HEK293 (cell line): ENCODE results near the gene KDM6A.

Source experiments
- CTCF ChIA-PET: fragments of 350-600 bp; formaldehyde crosslinking; extraction: SDS; loops from one replicate; lab custom pipeline; 2021; ENCODE audit warnings: antibody characterized with exemption; lab: Yijun Ruan, JAX
- POLR2A ChIA-PET: fragments of 300-600 bp; formaldehyde crosslinking; extraction: SDS; loops from one replicate; lab custom pipeline; 2020; ENCODE audit warnings: antibody characterized with exemption, inconsistent platforms; lab: Yijun Ruan, JAX
- H3K27ac ChIP-seq: fragments of 200-500 bp; sonication (Bioruptor generic); 2 replicates; pipeline ENCODE4 v1.5.1; 2014; ENCODE audit warnings: low read depth, low read length, control low read depth, inconsistent platforms; ENCODE audit errors: extremely low read depth
- H3K36me3 ChIP-seq, 2 experiments: fragments of 200-500 bp in 1 of 2; sonication (Bioruptor generic) in 1 of 2; 1 replicate in 1 of 2; 2 replicates in 1 of 2; pipeline ENCODE4 v1.5.1; 2014 to 2017; ENCODE audit warnings: inconsistent platforms in 2 of 2, low read length in 2 of 2; ENCODE audit not compliant: control insufficient read depth in 2 of 2, insufficient read depth in 1 of 2
- H3K4me1 ChIP-seq: fragments of 200-500 bp; sonication (Bioruptor generic); 2 replicates; pipeline ENCODE4 v1.5.1; 2014; ENCODE audit warnings: mild to moderate bottlenecking, low read length, inconsistent platforms; ENCODE audit not compliant: control insufficient read depth, insufficient read depth
- H3K4me3 ChIP-seq: 2 replicates; pipeline ENCODE4 v1.5.1; 2011; ENCODE audit warnings: low read depth, mild to moderate bottlenecking, control low read depth, low read length, moderate library complexity
- H3K9me3 ChIP-seq: fragments of 200-500 bp; sonication (Bioruptor generic); 2 replicates; pipeline ENCODE4 v1.5.1; 2014; ENCODE audit warnings: low read depth, low read length, inconsistent platforms; ENCODE audit not compliant: control insufficient read depth, insufficient read depth
- GLIS1 ChIP-seq: fragments of 450-650 bp; formaldehyde crosslinking; IDR thresholded peaks from 2 replicates; pipeline ENCODE4 v1.5.1; 2016; ENCODE audit warnings: missing biosample characterization, missing genetic modification characterization
- HOXC10 ChIP-seq: sonication (generic); formaldehyde crosslinking; IDR thresholded peaks from 2 replicates; pipeline ENCODE4 v1.8.1; 2023; ENCODE audit warnings: mild to moderate bottlenecking, missing genetic modification reagents
- MEIS1 ChIP-seq: sonication (generic); formaldehyde crosslinking; IDR thresholded peaks from 2 replicates; pipeline ENCODE4 v1.8.1; 2022; ENCODE audit warnings: missing genetic modification reagents, mild to moderate bottlenecking, borderline replicate concordance
- REPIN1 ChIP-seq: fragments of 450-650 bp; formaldehyde crosslinking; IDR thresholded peaks from 2 replicates; pipeline ENCODE4 v1.5.1; 2017; ENCODE audit warnings: missing biosample characterization, missing genetic modification characterization, low read depth
- ZFP3 ChIP-seq: fragments of 450-650 bp; formaldehyde crosslinking; IDR thresholded peaks from 2 replicates; pipeline ENCODE4 v1.5.1; 2016; ENCODE audit warnings: low read depth, missing biosample characterization, missing genetic modification characterization
- ZNF10 ChIP-seq: fragments of 450-650 bp; formaldehyde crosslinking; IDR thresholded peaks from 2 replicates; pipeline ENCODE4 v1.5.1; 2017; ENCODE audit warnings: missing biosample characterization, missing genetic modification characterization
- ZNF121 ChIP-seq: fragments of 450-650 bp; formaldehyde crosslinking; IDR thresholded peaks from 2 replicates; pipeline ENCODE4 v1.5.1; 2016; ENCODE audit warnings: missing biosample characterization, missing genetic modification characterization
- ZNF175 ChIP-seq: fragments of 450-650 bp; formaldehyde crosslinking; IDR thresholded peaks from 2 replicates; pipeline ENCODE4 v1.5.1; 2016; ENCODE audit warnings: missing biosample characterization, missing genetic modification characterization
- ZNF19 ChIP-seq: fragments of 450-650 bp; formaldehyde crosslinking; IDR thresholded peaks from 2 replicates; pipeline ENCODE4; 2016; ENCODE audit warnings: missing biosample characterization, missing genetic modification characterization, low read depth
- ZNF202 ChIP-seq: fragments of 450-650 bp; formaldehyde crosslinking; IDR thresholded peaks from 2 replicates; pipeline ENCODE4 v1.5.1; 2016; ENCODE audit warnings: missing biosample characterization, missing genetic modification characterization, borderline replicate concordance
- ZNF223 ChIP-seq: fragments of 450-650 bp; formaldehyde crosslinking; IDR thresholded peaks from 2 replicates; pipeline ENCODE4 v1.5.1; 2016; ENCODE audit warnings: missing biosample characterization, missing genetic modification characterization
- ZNF24 ChIP-seq: fragments of 450-650 bp; formaldehyde crosslinking; IDR thresholded peaks from 2 replicates; pipeline ENCODE4 v1.5.1; 2016; ENCODE audit warnings: missing biosample characterization, missing genetic modification characterization
- ZNF335 ChIP-seq: fragments of 450-650 bp; formaldehyde crosslinking; conservative IDR thresholded peaks from 2 replicates; pipeline ENCODE4 v1.5.1; 2016; ENCODE audit warnings: missing biosample characterization, missing genetic modification characterization
- ZNF362 ChIP-seq: fragments of 450-650 bp; formaldehyde crosslinking; IDR thresholded peaks from 2 replicates; pipeline ENCODE4 v1.5.1; 2016; ENCODE audit warnings: missing biosample characterization, missing genetic modification characterization
- ZNF610 ChIP-seq: fragments of 450-650 bp; formaldehyde crosslinking; IDR thresholded peaks from 2 replicates; pipeline ENCODE4 v1.5.1; 2016; ENCODE audit warnings: missing biosample characterization, missing genetic modification characterization, borderline replicate concordance
- ZNF629 ChIP-seq: fragments of 450-650 bp; formaldehyde crosslinking; IDR thresholded peaks from 2 replicates; pipeline ENCODE4 v1.5.1; 2017; ENCODE audit warnings: missing biosample characterization, missing genetic modification characterization
- ZNF660 ChIP-seq: fragments of 450-650 bp; IDR thresholded peaks from 2 replicates; pipeline ENCODE4 v1.5.1; 2018; ENCODE audit warnings: missing biosample characterization, mild to moderate bottlenecking, missing genetic modification characterization
- ZNF830 ChIP-seq: fragments of 450-650 bp; IDR thresholded peaks from 2 replicates; pipeline ENCODE4 v1.5.0; 2018; ENCODE audit warnings: missing biosample characterization, missing genetic modification characterization, low read depth, mild to moderate bottlenecking, moderate library complexity
- ZNF843 ChIP-seq: fragments of 450-650 bp; formaldehyde crosslinking; IDR thresholded peaks from 2 replicates; pipeline ENCODE4 v1.5.1; 2016; ENCODE audit warnings: missing biosample characterization, missing genetic modification characterization
- ZSCAN16 ChIP-seq: fragments of 450-650 bp; formaldehyde crosslinking; IDR thresholded peaks from 2 replicates; pipeline ENCODE4 v1.5.1; 2016; ENCODE audit warnings: missing biosample characterization, missing genetic modification characterization
- ZSCAN23 ChIP-seq: fragments of 450-650 bp; formaldehyde crosslinking; IDR thresholded peaks from 2 replicates; pipeline ENCODE4 v1.5.1; 2016; ENCODE audit warnings: missing biosample characterization, missing genetic modification characterization
- ZSCAN30 ChIP-seq: fragments of 450-650 bp; IDR thresholded peaks from 2 replicates; pipeline ENCODE4 v1.5.1; 2018; ENCODE audit warnings: missing biosample characterization, mild to moderate bottlenecking, missing genetic modification characterization, moderate library complexity
- ZSCAN5A ChIP-seq: fragments of 450-650 bp; formaldehyde crosslinking; IDR thresholded peaks from 2 replicates; pipeline ENCODE4 v1.5.1; 2016; ENCODE audit warnings: missing biosample characterization, missing genetic modification characterization
- TF ChIP-seq, protein P1 (sequence below): fragments of 450-650 bp; formaldehyde crosslinking; IDR thresholded peaks from 2 replicates; pipeline ENCODE4 v1.5.1; 2016; ENCODE audit warnings: missing biosample characterization, missing genetic modification characterization
- TF ChIP-seq, protein P2 (sequence below): fragments of 450-650 bp; formaldehyde crosslinking; IDR thresholded peaks from 2 replicates; pipeline ENCODE4 v1.5.1; 2016; ENCODE audit warnings: missing biosample characterization, missing genetic modification characterization
- TF ChIP-seq, protein P3 (sequence below): fragments of 450-650 bp; formaldehyde crosslinking; IDR thresholded peaks from 2 replicates; pipeline ENCODE4 v1.5.1; 2016; ENCODE audit warnings: missing biosample characterization, missing genetic modification characterization
- TF ChIP-seq, protein P4 (sequence below): fragments of 450-650 bp; IDR thresholded peaks from 2 replicates; pipeline ENCODE4 v1.5.1; 2018; ENCODE audit warnings: missing biosample characterization, mild to moderate bottlenecking, missing genetic modification characterization

KDM6A gene

DNA sequence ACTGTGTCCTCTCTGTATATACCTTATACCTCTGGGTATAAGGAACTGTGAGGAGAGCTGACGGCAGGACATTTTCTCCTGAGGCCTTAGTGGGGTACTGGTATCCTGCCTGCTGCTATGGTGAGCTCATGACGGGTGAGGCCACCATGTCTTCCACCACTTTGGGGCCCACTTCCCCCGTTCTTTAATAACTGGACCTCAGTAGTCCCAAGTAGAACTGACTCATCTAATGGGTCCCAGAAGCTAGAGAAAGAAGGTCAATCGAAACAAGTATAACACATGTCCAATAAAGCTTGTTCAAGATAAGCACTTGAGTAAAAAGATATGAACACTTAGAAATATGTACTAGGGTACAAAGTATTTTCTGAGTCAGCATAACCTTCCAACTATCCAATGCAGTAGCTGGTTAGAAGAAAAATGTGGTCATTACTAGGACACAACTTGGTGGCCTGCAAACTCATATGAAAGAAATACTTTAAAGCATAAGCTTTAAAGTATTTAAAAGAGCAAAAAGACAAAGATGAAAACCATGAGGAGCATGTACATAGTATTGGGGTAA, 256.0 kb downstream of the KDM6A start:
- Histone ChIP-seq H3K4me3 (no peak overlapping the region), H3K36me3 (no peaks in the 10 kb centered on the region), H3K27ac (no peak overlapping the region), H3K4me1 (no peaks in the 10 kb centered on the region), H3K9me3 (peaks cover 2% of the 10 kb centered on the region; the same call in 1 of the 2 replicates)
- POLR2A ChIA-PET, result no interaction called here
- CTCF ChIA-PET, result interaction anchor here (0.8 to 1.6 kb wide), 3 partner anchors 11 to 59 kb away, joined by 3 to 10 read pairs (median 4); no protein-coding TSS in a partner anchor
- no peak for TF ChIP-seq ZNF629 (tag by site-specific recombination)
- no peak for TF ChIP-seq ZNF202 (tag by site-specific recombination)
- no peak for TF ChIP-seq ZNF335 (tag by site-specific recombination)
- TF ChIP-seq ZFP3 (tag by site-specific recombination), result no peak
- no peak for TF ChIP-seq MEIS1 (CRISPR knock-in tag)
- no peak for TF ChIP-seq ZNF362 (tag by site-specific recombination)
- no peak for TF ChIP-seq HOXC10 (CRISPR knock-in tag)
- TF ChIP-seq ZNF10, result no peak
- no peak for TF ChIP-seq GLIS1 (tag by site-specific recombination)
- TF ChIP-seq, protein P1, sequence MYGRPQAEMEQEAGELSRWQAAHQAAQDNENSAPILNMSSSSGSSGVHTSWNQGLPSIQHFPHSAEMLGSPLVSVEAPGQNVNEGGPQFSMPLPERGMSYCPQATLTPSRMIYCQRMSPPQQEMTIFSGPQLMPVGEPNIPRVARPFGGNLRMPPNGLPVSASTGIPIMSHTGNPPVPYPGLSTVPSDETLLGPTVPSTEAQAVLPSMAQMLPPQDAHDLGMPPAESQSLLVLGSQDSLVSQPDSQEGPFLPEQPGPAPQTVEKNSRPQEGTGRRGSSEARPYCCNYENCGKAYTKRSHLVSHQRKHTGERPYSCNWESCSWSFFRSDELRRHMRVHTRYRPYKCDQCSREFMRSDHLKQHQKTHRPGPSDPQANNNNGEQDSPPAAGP, result no peak
- TF ChIP-seq ZNF660 (tag by site-specific recombination), result no peak
- no peak for TF ChIP-seq ZNF610 (tag by site-specific recombination)
- no peak for TF ChIP-seq ZNF121 (tag by site-specific recombination)
- TF ChIP-seq, protein P2, sequence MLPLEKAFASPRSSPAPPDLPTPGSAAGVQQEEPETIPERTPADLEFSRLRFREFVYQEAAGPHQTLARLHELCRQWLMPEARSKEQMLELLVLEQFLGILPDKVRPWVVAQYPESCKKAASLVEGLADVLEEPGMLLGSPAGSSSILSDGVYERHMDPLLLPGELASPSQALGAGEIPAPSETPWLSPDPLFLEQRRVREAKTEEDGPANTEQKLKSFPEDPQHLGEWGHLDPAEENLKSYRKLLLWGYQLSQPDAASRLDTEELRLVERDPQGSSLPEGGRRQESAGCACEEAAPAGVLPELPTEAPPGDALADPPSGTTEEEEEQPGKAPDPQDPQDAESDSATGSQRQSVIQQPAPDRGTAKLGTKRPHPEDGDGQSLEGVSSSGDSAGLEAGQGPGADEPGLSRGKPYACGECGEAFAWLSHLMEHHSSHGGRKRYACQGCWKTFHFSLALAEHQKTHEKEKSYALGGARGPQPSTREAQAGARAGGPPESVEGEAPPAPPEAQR (tag by site-specific recombination), result no peak

DNA sequence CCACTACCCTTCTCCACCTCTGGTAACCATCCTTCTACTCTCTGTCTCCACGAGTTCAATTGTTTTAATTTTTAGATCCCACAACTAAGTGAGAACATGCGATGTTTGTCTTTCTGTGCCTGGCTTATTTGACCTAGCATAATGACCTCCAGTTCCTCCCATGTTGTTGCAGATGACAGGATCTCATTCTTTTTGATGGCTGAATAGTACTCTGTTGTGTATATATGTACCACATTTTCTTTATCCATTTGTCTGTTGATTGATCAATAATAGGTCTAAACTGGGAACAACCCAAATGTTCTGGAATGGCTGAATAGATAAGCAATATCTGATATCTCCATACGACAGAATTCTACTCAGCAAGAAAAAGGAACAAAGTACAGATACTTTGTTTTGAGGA, 260.5 kb downstream of the KDM6A start:
- Histone ChIP-seq H3K4me1 (no peaks in the 10 kb centered on the region), H3K9me3 (no peaks in the 10 kb centered on the region), H3K27ac (no peak overlapping the region), H3K4me3 (no peak overlapping the region), H3K36me3 (no peaks in the 10 kb centered on the region)
- CTCF ChIA-PET, result interaction anchor here (0.7 kb wide), 2 partner anchors 40 to 989 kb away, joined by 3 to 4 read pairs; no protein-coding TSS in a partner anchor
- POLR2A ChIA-PET, result no interaction called here
- no peak for TF ChIP-seq ZNF175
- TF ChIP-seq ZNF843, result no peak
- TF ChIP-seq ZNF660 (tag by site-specific recombination), result no peak
- no peak for TF ChIP-seq ZNF19 (tag by site-specific recombination)
- TF ChIP-seq ZSCAN5A (tag by site-specific recombination), result no peak
- TF ChIP-seq ZNF830 (tag by site-specific recombination), result no peak
- TF ChIP-seq REPIN1, result no peak
- no peak for TF ChIP-seq ZSCAN16 (tag by site-specific recombination)
- TF ChIP-seq ZNF223 (tag by site-specific recombination), result no peak
- TF ChIP-seq, protein P3, sequence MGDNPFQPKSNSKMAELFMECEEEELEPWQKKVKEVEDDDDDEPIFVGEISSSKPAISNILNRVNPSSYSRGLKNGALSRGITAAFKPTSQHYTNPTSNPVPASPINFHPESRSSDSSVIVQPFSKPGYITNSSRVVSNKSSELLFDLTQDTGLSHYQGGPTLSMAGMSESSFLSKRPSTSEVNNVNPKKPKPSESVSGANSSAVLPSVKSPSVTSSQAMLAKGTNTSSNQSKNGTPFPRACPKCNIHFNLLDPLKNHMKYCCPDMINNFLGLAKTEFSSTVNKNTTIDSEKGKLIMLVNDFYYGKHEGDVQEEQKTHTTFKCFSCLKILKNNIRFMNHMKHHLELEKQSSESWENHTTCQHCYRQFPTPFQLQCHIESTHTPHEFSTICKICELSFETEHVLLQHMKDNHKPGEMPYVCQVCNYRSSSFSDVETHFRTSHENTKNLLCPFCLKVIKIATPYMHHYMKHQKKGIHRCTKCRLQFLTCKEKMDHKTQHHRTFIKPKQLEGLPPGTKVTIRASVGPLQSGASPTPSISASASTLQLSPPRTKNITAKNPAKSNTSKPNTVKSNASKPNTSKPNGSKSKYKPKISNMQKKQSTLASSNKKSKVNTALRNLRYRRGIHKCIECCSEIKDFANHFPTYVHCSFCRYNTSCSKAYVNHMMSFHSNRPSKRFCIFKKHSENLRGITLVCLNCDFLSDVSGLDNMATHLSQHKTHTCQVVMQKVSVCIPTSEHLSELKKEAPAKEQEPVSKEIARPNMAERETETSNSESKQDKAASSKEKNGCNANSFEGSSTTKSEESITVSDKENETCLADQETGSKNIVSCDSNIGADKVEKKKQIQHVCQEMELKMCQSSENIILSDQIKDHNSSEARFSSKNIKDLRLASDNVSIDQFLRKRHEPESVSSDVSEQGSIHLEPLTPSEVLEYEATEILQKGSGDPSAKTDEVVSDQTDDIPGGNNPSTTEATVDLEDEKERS (tag by site-specific recombination), result no peak
- no peak for TF ChIP-seq ZSCAN30 (tag by site-specific recombination)
- TF ChIP-seq ZSCAN23 (tag by site-specific recombination), result no peak
- TF ChIP-seq, protein P4, sequence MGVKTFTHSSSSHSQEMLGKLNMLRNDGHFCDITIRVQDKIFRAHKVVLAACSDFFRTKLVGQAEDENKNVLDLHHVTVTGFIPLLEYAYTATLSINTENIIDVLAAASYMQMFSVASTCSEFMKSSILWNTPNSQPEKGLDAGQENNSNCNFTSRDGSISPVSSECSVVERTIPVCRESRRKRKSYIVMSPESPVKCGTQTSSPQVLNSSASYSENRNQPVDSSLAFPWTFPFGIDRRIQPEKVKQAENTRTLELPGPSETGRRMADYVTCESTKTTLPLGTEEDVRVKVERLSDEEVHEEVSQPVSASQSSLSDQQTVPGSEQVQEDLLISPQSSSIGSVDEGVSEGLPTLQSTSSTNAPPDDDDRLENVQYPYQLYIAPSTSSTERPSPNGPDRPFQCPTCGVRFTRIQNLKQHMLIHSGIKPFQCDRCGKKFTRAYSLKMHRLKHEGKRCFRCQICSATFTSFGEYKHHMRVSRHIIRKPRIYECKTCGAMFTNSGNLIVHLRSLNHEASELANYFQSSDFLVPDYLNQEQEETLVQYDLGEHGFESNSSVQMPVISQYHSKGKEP, result no peak
- TF ChIP-seq ZNF24 (tag by site-specific recombination), result no peak
